ENCODE data around the gene DARS1.
A peak's percentile ranks its signal among the peaks of the same experiment; 100 is the strongest.

- TF ChIP-seq CTCF (IDR thresholded peaks at IDR 0.05): no peak
- peak in 1 of 2 donors; percentile 60 for TF ChIP-seq POLR2A (IDR thresholded peaks at IDR 0.05)
These were observed at the start of gene DARS1 for GRCh38 chr2:135985018-135985825.
